HepG2 (cell line): ENCODE results near the gene CARD8. TPM values are rescaled to one million over a fixed set of nuclear protein-coding genes. Genes with fewer than 3 reads are reported as not detected.

Experiments used
- ARNT ChIP-seq: fragments of 450-650 bp; IDR thresholded peaks from 2 replicates; pipeline ENCODE4 v1.6.1; 2017
- CSRNP1 ChIP-seq: sonication (generic); formaldehyde crosslinking; IDR thresholded peaks from 2 replicates; pipeline ENCODE4 v1.8.1; 2023; ENCODE audit warnings: mild to moderate bottlenecking, missing genetic modification reagents
- HOXA9 ChIP-seq: sonication (generic); formaldehyde crosslinking; IDR thresholded peaks from 2 replicates; pipeline ENCODE4 v1.8.1; 2022; ENCODE audit warnings: missing genetic modification reagents, mild to moderate bottlenecking, moderate library complexity, borderline replicate concordance
- NCOR1 ChIP-seq: fragments of 200-600 bp; sonication (generic); IDR thresholded peaks from 2 replicates; pipeline ENCODE4 v1.7.0; 2017; ENCODE audit warnings: antibody characterized with exemption, low read length, borderline replicate concordance
- NFE2 ChIP-seq: sonication (generic); formaldehyde crosslinking; IDR thresholded peaks from 2 replicates; pipeline ENCODE4 v1.4.0; 2020; ENCODE audit warnings: missing genetic modification reagents
- SKIL ChIP-seq: sonication (generic); formaldehyde crosslinking; IDR thresholded peaks from 2 replicates; pipeline ENCODE4 v1.8.0; 2022; ENCODE audit warnings: missing genetic modification reagents, mild to moderate bottlenecking, moderate library complexity, borderline replicate concordance
- SOX13 ChIP-seq, 3 experiments: fragments of 450-650 bp in 1 of 3; sonication (generic) in 1 of 3; formaldehyde crosslinking in 1 of 3; IDR thresholded peaks in 2 of 3; conservative IDR thresholded peaks in 1 of 3; 2 replicates each; pipeline versions ENCODE4 v1.5.0 to v1.6.1; 2016 to 2020; ENCODE audit warnings: antibody characterized with exemption in 1 of 3, mild to moderate bottlenecking in 1 of 3, missing compliant biosample characterization in 1 of 3, missing genetic modification reagents in 1 of 3, moderate library complexity in 1 of 3
- SOX5 ChIP-seq: IDR thresholded peaks from 2 replicates; pipeline ENCODE4 v1.6.1; 2016; ENCODE audit warnings: borderline replicate concordance
- SRF ChIP-seq: IDR thresholded peaks from 2 replicates; pipeline ENCODE4 v1.6.1; 2011; ENCODE audit warnings: mild to moderate bottlenecking, low read depth, low read length, moderate library complexity
- TARDBP ChIP-seq: sonication (generic); formaldehyde crosslinking; IDR thresholded peaks from 2 replicates; pipeline ENCODE4 v1.8.0; 2022; ENCODE audit warnings: mild to moderate bottlenecking, missing genetic modification reagents
- U2AF1 ChIP-seq: fragments of 200-400 bp; formaldehyde crosslinking; optimal IDR thresholded peaks from 2 replicates; pipeline ENCODE3; 2017; ENCODE audit warnings: mild to moderate bottlenecking, low read depth, low read length
- ZFP91 ChIP-seq: sonication (generic); formaldehyde crosslinking; IDR thresholded peaks from 2 replicates; pipeline ENCODE4 v1.9.0; 2022; ENCODE audit warnings: missing genetic modification reagents, mild to moderate bottlenecking, borderline replicate concordance
- ZNF710 ChIP-seq: sonication (generic); formaldehyde crosslinking; IDR thresholded peaks from 2 replicates; pipeline ENCODE4 v1.5.0; 2020; ENCODE audit warnings: mild to moderate bottlenecking, missing genetic modification reagents, borderline replicate concordance
- ZNF841 ChIP-seq: sonication (generic); formaldehyde crosslinking; IDR thresholded peaks from 2 replicates; pipeline ENCODE4 v1.8.1; 2023; ENCODE audit warnings: missing genetic modification reagents, borderline replicate concordance
- ZSCAN22 ChIP-seq: sonication (generic); formaldehyde crosslinking; IDR thresholded peaks from 2 replicates; pipeline ENCODE4 v1.4.0; 2020; ENCODE audit warnings: mild to moderate bottlenecking, missing genetic modification reagents
- ZXDC ChIP-seq: sonication (generic); formaldehyde crosslinking; IDR thresholded peaks from 2 replicates; pipeline ENCODE4 v1.5.0; 2020; ENCODE audit warnings: mild to moderate bottlenecking, missing genetic modification reagents
- polyA plus RNA-seq, 8 experiments: library from polyadenylated mRNA; depleted of rRNA in 3 of 8; stranded (reverse) in 7 of 8; unstranded in 1 of 8; fragments of >200 nt; fragmentation: Illumina TruSeq in 4 of 8; extraction: Trizol in 4 of 8; gene quantifications; 2 replicates each; pipeline versions ENCODE4 v1.2.1 to v1.2.3, GENCODE V29; 2011 to 2016; ENCODE audit warnings: low read depth in 4 of 8, missing spikeins in 1 of 8, mixed read lengths in 1 of 8; ENCODE audit not compliant: insufficient read depth in 1 of 8
- total RNA-seq, 5 experiments: library from RNA; depleted of rRNA; stranded (reverse); fragments of >200 nt; fragmentation: Illumina TruSeq; extraction: Trizol; gene quantifications; 2 replicates each; pipeline ENCODE4 v1.2.3, GENCODE V29; 2016; ENCODE audit warnings: low read depth in 1 of 5

The CARD8 gene
- total and polyA plus RNA-seq, 2 of the 13 experiments (the other 11 are each of a cell fraction or from before 2014, with no cell fraction given), result 15.0 to 19.2 TPM

GRCh38 chr19:48169939-48170803 is 85.5 kb downstream of the CARD8 start, which contains the start of the genes LIG1 and ZSWIM9 (continued):
- TF ChIP-seq ZNF710 (CRISPR knock-in tag), result no peak
- TF ChIP-seq CSRNP1 (CRISPR knock-in tag), result peak; percentile 26; the same call in 1 of the 2 replicates
- no peak for TF ChIP-seq SRF
- peak; percentile 63; the same call in 1 of the 2 replicates for TF ChIP-seq ZFP91 (CRISPR knock-in tag)
- peak; percentile 68 for TF ChIP-seq NCOR1
- no peak for TF ChIP-seq ARNT
- TF ChIP-seq SKIL, result peak; percentile 52; the same call in 1 of the 2 replicates
- peak; percentile 75 for TF ChIP-seq ZSCAN22 (CRISPR knock-in tag)
- TF ChIP-seq NFE2 (CRISPR knock-in tag), result no peak
- peak; percentile 18; the same call in 1 of the 2 replicates for TF ChIP-seq SOX5 (CRISPR knock-in tag)
- TF ChIP-seq ZNF841 (CRISPR knock-in tag), result peak; percentile 82
- TF ChIP-seq HOXA9 (CRISPR knock-in tag), result peak; percentile 83
- TF ChIP-seq TARDBP (CRISPR knock-in tag), result peak; percentile 61; the same call in 1 of the 2 replicates
- TF ChIP-seq SOX13 (IDR thresholded peaks at IDR 0.05), result no peak
- peak in 1 of 2 experiments; percentile 25; a peak in 1 of 4 replicates for TF ChIP-seq SOX13 (CRISPR knock-in tag; conservative IDR thresholded peaks at IDR 0.05 in 1 of 2, IDR thresholded peaks at IDR 0.05 in 1 of 2)
- TF ChIP-seq ZXDC (CRISPR knock-in tag), result no peak; the same call in 1 of the 2 replicates
- TF ChIP-seq U2AF1, result peak; percentile 70
